HepG2 (cell line): ENCODE data around the gene BMERB1. TPM values are rescaled to one million over a fixed set of nuclear protein-coding genes. Genes with fewer than 3 reads are reported as not detected.

Source experiments
- CHD4 ChIP-seq: fragments of 200-600 bp; sonication (generic); IDR thresholded peaks from 2 replicates; pipeline ENCODE4 v1.7.0; 2017; ENCODE audit warnings: mild to moderate bottlenecking, low read length, borderline replicate concordance
- DPF2 ChIP-seq: sonication (generic); formaldehyde crosslinking; IDR thresholded peaks from 2 replicates; pipeline ENCODE4 v1.4.0; 2020; ENCODE audit warnings: mild to moderate bottlenecking, low read depth, missing genetic modification reagents, borderline replicate concordance
- HDAC1 ChIP-seq: sonication (generic); formaldehyde crosslinking; IDR thresholded peaks from 2 replicates; pipeline ENCODE4 v1.5.1; 2020; ENCODE audit warnings: mild to moderate bottlenecking, missing genetic modification reagents
- LRRFIP1 ChIP-seq: sonication (generic); formaldehyde crosslinking; conservative IDR thresholded peaks from 2 replicates; pipeline ENCODE4 v1.4.0; 2020; ENCODE audit warnings: missing genetic modification reagents
- MAFK ChIP-seq, 2 experiments: IDR thresholded peaks in 1 of 2; conservative IDR thresholded peaks in 1 of 2; 2 replicates each; pipeline ENCODE4 v1.6.1; 2011; ENCODE audit warnings: improper control_type of control experiment in 2 of 2, low read length in 2 of 2
- NFIB ChIP-seq: sonication (generic); formaldehyde crosslinking; IDR thresholded peaks from 2 replicates; pipeline ENCODE4 v1.9.0; 2021; ENCODE audit warnings: missing genetic modification reagents, mild to moderate bottlenecking, borderline replicate concordance
- POLR2A ChIP-seq, 2 experiments: IDR thresholded peaks; 2 replicates each; pipeline ENCODE4 v1.6.1; 2011; ENCODE audit warnings: low read depth in 2 of 2, low read length in 2 of 2, mild to moderate bottlenecking in 1 of 2, moderate library complexity in 1 of 2; ENCODE audit not compliant: insufficient read depth in 1 of 2
- PPARG ChIP-seq: conservative IDR thresholded peaks from 2 replicates; pipeline ENCODE4 v1.6.1; 2016; ENCODE audit warnings: missing biosample characterization, missing genetic modification reagents
- SETDB1 ChIP-seq: sonication (generic); formaldehyde crosslinking; IDR thresholded peaks from 2 replicates; pipeline ENCODE4 v1.5.1; 2020; ENCODE audit warnings: missing genetic modification reagents, mild to moderate bottlenecking, borderline replicate concordance
- SP1 ChIP-seq, 2 experiments: fragments of 450-650 bp in 1 of 2; sonication (generic) in 1 of 2; formaldehyde crosslinking in 1 of 2; IDR thresholded peaks; 2 replicates each; pipeline versions ENCODE4 v1.4.0 to v1.6.1; 2016 to 2020; ENCODE audit warnings: missing genetic modification reagents in 1 of 2
- ZFP36L1 ChIP-seq: sonication (generic); formaldehyde crosslinking; IDR thresholded peaks from 2 replicates; pipeline ENCODE4 v1.8.0; 2022; ENCODE audit warnings: mild to moderate bottlenecking, missing genetic modification reagents, moderate library complexity
- ZFP82 ChIP-seq: sonication (generic); formaldehyde crosslinking; IDR thresholded peaks from 2 replicates; pipeline ENCODE4 v1.5.1; 2020; ENCODE audit warnings: mild to moderate bottlenecking, missing genetic modification reagents, borderline replicate concordance
- ZNF24 ChIP-seq: fragments of 450-650 bp; IDR thresholded peaks from 2 replicates; pipeline ENCODE4 v1.6.1; 2017; ENCODE audit warnings: antibody characterized with exemption, mild to moderate bottlenecking
- ZNF552 ChIP-seq: sonication (generic); formaldehyde crosslinking; IDR thresholded peaks from 2 replicates; pipeline ENCODE4 v1.9.0; 2022; ENCODE audit warnings: missing genetic modification reagents, mild to moderate bottlenecking, borderline replicate concordance
- ZNF605 ChIP-seq: sonication (generic); formaldehyde crosslinking; IDR thresholded peaks from 2 replicates; pipeline ENCODE4 v1.8.0; 2022; ENCODE audit warnings: mild to moderate bottlenecking, missing genetic modification reagents
- ZNF761 ChIP-seq: sonication (generic); formaldehyde crosslinking; conservative IDR thresholded peaks from 2 replicates; pipeline ENCODE4 v1.4.0; 2020; ENCODE audit warnings: mild to moderate bottlenecking, missing genetic modification reagents
- polyA plus RNA-seq, 8 experiments: library from polyadenylated mRNA; depleted of rRNA in 3 of 8; stranded (reverse) in 7 of 8; unstranded in 1 of 8; fragments of >200 nt; fragmentation: Illumina TruSeq in 4 of 8; extraction: Trizol in 4 of 8; gene quantifications; 2 replicates each; pipeline versions ENCODE4 v1.2.1 to v1.2.3, GENCODE V29; 2011 to 2016; ENCODE audit warnings: low read depth in 4 of 8, missing spikeins in 1 of 8, mixed read lengths in 1 of 8; ENCODE audit not compliant: insufficient read depth in 1 of 8
- total RNA-seq, 5 experiments: library from RNA; depleted of rRNA; stranded (reverse); fragments of >200 nt; fragmentation: Illumina TruSeq; extraction: Trizol; gene quantifications; 2 replicates each; pipeline ENCODE4 v1.2.3, GENCODE V29; 2016; ENCODE audit warnings: low read depth in 1 of 5
- TF ChIP-seq, protein P1 (sequence below): IDR thresholded peaks from 2 replicates; pipeline ENCODE4 v1.6.1; 2016; ENCODE audit warnings: mild to moderate bottlenecking, missing biosample characterization, missing genetic modification reagents

The BMERB1 gene
- total and polyA plus RNA-seq, 2 of the 13 experiments (the other 11 are each of a cell fraction or from before 2014, with no cell fraction given) = 1.4 TPM

DNA sequence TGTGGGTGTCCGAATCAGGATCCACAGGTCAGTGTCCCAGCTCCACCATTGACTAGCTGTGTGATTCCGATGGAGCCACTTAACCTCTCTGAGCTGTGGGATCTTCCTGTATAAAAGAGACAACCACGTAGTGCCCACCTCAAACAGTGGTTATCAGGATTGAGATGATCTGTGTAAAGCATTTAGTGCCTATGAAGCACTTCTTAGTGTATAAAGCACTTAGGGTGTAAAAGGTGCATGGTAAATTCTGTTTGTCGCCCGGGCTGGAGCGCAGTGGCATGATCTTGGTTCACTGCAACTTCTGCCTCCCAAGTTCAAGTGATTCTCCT lies 113.3 kb downstream of the BMERB1 start (continued):
- TF ChIP-seq LRRFIP1 (CRISPR knock-in tag) (no peak), ZNF761 (no peak), HDAC1 (CRISPR knock-in tag) (peak; percentile 59), NFIB (CRISPR knock-in tag) (no peak), SP1 (IDR thresholded peaks at IDR 0.05) (no peak), SP1 (CRISPR knock-in tag; IDR thresholded peaks at IDR 0.05) (peak; percentile 30; the same call in 1 of the 2 replicates), ZNF605 (CRISPR knock-in tag) (no peak), POLR2A (IDR thresholded peaks at IDR 0.05; ENCODE audit: insufficient read depth in 1 of 2, low read depth in 2 of 2, low read length in 2 of 2) (no peak), ZNF24 (no peak), MAFK (conservative IDR thresholded peaks at IDR 0.05 in 1 of 2, IDR thresholded peaks at IDR 0.05 in 1 of 2; ENCODE audit: low read length in 2 of 2) (peak; percentile 31 to 39; a peak in 1 of 4 replicates), PPARG (CRISPR knock-in tag) (no peak), DPF2 (no peak), CHD4 (no peak), ZFP82 (0 out of 2 replicates have a peak, but pooled peaks have one; percentile 42), ZNF552 (no peak), SETDB1 (CRISPR knock-in tag) (no peak), ZFP36L1 (CRISPR knock-in tag) (peak; percentile 73; the same call in 1 of the 2 replicates)
- TF ChIP-seq, protein P1, sequence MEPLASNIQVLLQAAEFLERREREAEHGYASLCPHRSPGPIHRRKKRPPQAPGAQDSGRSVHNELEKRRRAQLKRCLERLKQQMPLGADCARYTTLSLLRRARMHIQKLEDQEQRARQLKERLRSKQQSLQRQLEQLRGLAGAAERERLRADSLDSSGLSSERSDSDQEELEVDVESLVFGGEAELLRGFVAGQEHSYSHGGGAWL (CRISPR knock-in tag) = no peak
